ENCODE data around the gene SLC22A12. TPM values are rescaled to one million over a fixed set of nuclear protein-coding genes. Genes with fewer than 3 reads are reported as not detected.

Gene SLC22A12
- total RNA-seq, 1 donor from 2014 or later: not detected

GRCh38 chr11:64568584-64569140 lies 22.4 kb upstream of the SLC22A12 start:
- DNase-seq (ENCODE audit: low read depth) (no peak), FAIRE-seq (no peak)
- TF ChIP-seq CTCF (IDR thresholded peaks at IDR 0.05; ENCODE audit: insufficient read depth, low read depth, low read length) (no peak), EZH2 (IDR thresholded peaks at IDR 0.05; ENCODE audit: insufficient read depth, low read length) (no peak)
- Histone ChIP-seq H3K4me2 (ENCODE audit: low read length) (no peak overlapping the region), H3K4me1 (ENCODE audit: insufficient read depth, low read length) (peaks cover 5% of the 10 kb centered on the region), H3K36me3 (ENCODE audit: insufficient read depth, low read length) (no peaks in the 10 kb centered on the region), H3K27ac (ENCODE audit: low read depth, low read length) (no peak overlapping the region), H3K79me2 (ENCODE audit: insufficient read depth, low read length) (no peaks in the 10 kb centered on the region), H4K20me1 (ENCODE audit: insufficient read depth, low read length) (no peaks in the 10 kb centered on the region), H3K9ac (ENCODE audit: low read length) (no peak overlapping the region), H3K9me3 (ENCODE audit: insufficient read depth, low read depth, low read length) (no peaks in the 10 kb centered on the region), H3K4me3 (ENCODE audit: insufficient read depth, low read depth, low read length) (no peak overlapping the region), H2AFZ (ENCODE audit: low read depth, low read length) (no peak overlapping the region), H3K27me3 (ENCODE audit: insufficient read depth, low read length) (peaks cover 4% of the 10 kb centered on the region)
- Mint-ChIP-seq H3K27ac (ENCODE audit: unreplicated experiment) (no peak overlapping the region), H3K4me3 (ENCODE audit: unreplicated experiment) (no peak overlapping the region), H3K4me1 (ENCODE audit: low read depth, unreplicated experiment) (peaks cover 8% of the 10 kb centered on the region), H3K9me3 (ENCODE audit: unreplicated experiment) (no peaks in the 10 kb centered on the region), H3K27me3 (ENCODE audit: low read depth, unreplicated experiment) (peaks cover 34% of the 10 kb centered on the region), H3K36me3 (ENCODE audit: low read depth, unreplicated experiment) (no peaks in the 10 kb centered on the region)

- no peak for FAIRE-seq
- H3K9me3 ChIP-seq (ENCODE audit: insufficient read depth, low read depth, low read length): no peaks in the 10 kb centered on the region
Observed at GRCh38 chr11:64569300-64569970, 21.6 kb upstream of the SLC22A12 start.

More at GRCh38 chr11:64569300-64569970, 21.6 kb upstream of the SLC22A12 start:
- Histone ChIP-seq H3K36me3 (ENCODE audit: insufficient read depth, low read length) (no peaks in the 10 kb centered on the region), H3K4me1 (ENCODE audit: insufficient read depth, low read length) (peaks cover 5% of the 10 kb centered on the region), H3K79me2 (ENCODE audit: insufficient read depth, low read length) (no peaks in the 10 kb centered on the region), H3K4me3 (ENCODE audit: insufficient read depth, low read depth, low read length) (no peak overlapping the region), H2AFZ (ENCODE audit: low read depth, low read length) (no peak overlapping the region), H3K27ac (ENCODE audit: low read depth, low read length) (no peak overlapping the region), H4K20me1 (ENCODE audit: insufficient read depth, low read length) (no peaks in the 10 kb centered on the region), H3K4me2 (ENCODE audit: low read length) (no peak overlapping the region), H3K27me3 (ENCODE audit: insufficient read depth, low read length) (peaks cover 6% of the 10 kb centered on the region), H3K9ac (ENCODE audit: low read length) (no peak overlapping the region)
- H3K27ac Mint-ChIP-seq (ENCODE audit: unreplicated experiment): no peak overlapping the region
- TF ChIP-seq EZH2 (IDR thresholded peaks at IDR 0.05; ENCODE audit: insufficient read depth, low read length) (no peak), CTCF (IDR thresholded peaks at IDR 0.05; ENCODE audit: insufficient read depth, low read depth, low read length) (no peak)
- H3K4me1 Mint-ChIP-seq (ENCODE audit: low read depth, unreplicated experiment): peaks cover 8% of the 10 kb centered on the region
- no peaks in the 10 kb centered on the region for H3K36me3 Mint-ChIP-seq (ENCODE audit: low read depth, unreplicated experiment)
- no peak overlapping the region for H3K4me3 Mint-ChIP-seq (ENCODE audit: unreplicated experiment)
- H3K9me3 Mint-ChIP-seq (ENCODE audit: unreplicated experiment): no peaks in the 10 kb centered on the region
- H3K27me3 Mint-ChIP-seq (ENCODE audit: low read depth, unreplicated experiment): peaks cover 34% of the 10 kb centered on the region
- DNase-seq (ENCODE audit: low read depth): no peak
